Measurements from ENCODE around the gene BCAS3. TPM values are rescaled to one million over a fixed set of nuclear protein-coding genes. Genes with fewer than 3 reads are reported as not detected.

Gene BCAS3
- polyA plus RNA-seq, 3 donors: 10.3 to 19.1 (median 14.7) TPM

- under 1% methylated on average over 69 of the region's 69 CpGs for WGBS (ENCODE audit: insufficient coverage)
- Mint-ChIP-seq H3K36me3 (peaks cover 4 to 10% of the 10 kb centered on the region in 2 donors), H3K9me3 (peaks cover 0 to 34% (median 18%) of the 10 kb centered on the region in 7 donors), H3K27me3 (ENCODE audit: low read depth in 3 of 3) (peaks cover 52 to 94% (median 68%) of the 10 kb centered on the region in 3 donors), H3K4me3 (peak overlapping the region; percentile 77 to 89), H3K4me1 (peaks cover 23% of the 10 kb centered on the region), H3K27ac (no peak overlapping the region)
- peak overlapping the region; percentile 99 for H3K4me2 ChIP-seq (replicated peaks; ENCODE audit: extremely low read depth, low read length, poor library complexity, severe bottlenecking)
- H3K27me3 ChIP-seq (ENCODE audit: control insufficient read depth in 2 of 2, insufficient read depth in 2 of 2, low read length in 2 of 2): peaks cover 55 to 91% of the 10 kb centered on the region in 2 donors
- no peak overlapping the region for H3K27ac ChIP-seq (ENCODE audit: low read depth in 1 of 2, low read length in 2 of 2)
- H3K9me3 ChIP-seq (replicated peaks in 1 of 2; ENCODE audit: control insufficient read depth in 1 of 2, insufficient read depth in 1 of 2, low read length in 2 of 2): peaks cover 12 to 16% of the 10 kb centered on the region in 2 donors
- intact Hi-C loops (cut with micrococcal nuclease): loop anchor here (5.0 to 10.0 kb wide), 2 partner anchors 142 to 425 kb away; no protein-coding TSS in a partner anchor
- peaks cover 5% of the 10 kb centered on the region for H4K20me1 ChIP-seq (ENCODE audit: insufficient read depth, low read length)
- H2AFZ ChIP-seq (ENCODE audit: insufficient read depth, low read depth, low read length, poor library complexity, severe bottlenecking): peak overlapping the region; percentile 97
- H3K4me1 ChIP-seq (ENCODE audit: control insufficient read depth in 1 of 2, insufficient read depth in 2 of 2, low read length in 2 of 2): peaks cover 44 to 53% of the 10 kb centered on the region in 2 donors
- peak; percentile 99 for TF ChIP-seq CTCF (IDR thresholded peaks at IDR 0.05)
- H3K36me3 ChIP-seq (replicated peaks in 1 of 2; ENCODE audit: control insufficient read depth in 1 of 2, insufficient read depth in 2 of 2, low read length in 2 of 2): no peaks in the 10 kb centered on the region
- no peaks in the 10 kb centered on the region for H3K79me2 ChIP-seq (ENCODE audit: insufficient read depth, low read length)
- peak overlapping the region; percentile 47 to 82 (median 58) for H3K4me3 ChIP-seq (replicated peaks in 1 of 3; ENCODE audit: low read depth in 2 of 3, low read length in 3 of 3)
- peak overlapping the region; percentile 59 for H3K9ac ChIP-seq (ENCODE audit: insufficient read depth, low read length, poor library complexity, severe bottlenecking)
- peak; percentile 63 to 69 (median 65) for DNase-seq
Observed at GRCh38 chr17:61412143-61412859, 734.6 kb downstream of the BCAS3 start.

- peak overlapping the region; percentile 59 for H3K9ac ChIP-seq (ENCODE audit: insufficient read depth, low read length, poor library complexity, severe bottlenecking)
- H4K20me1 ChIP-seq (ENCODE audit: insufficient read depth, low read length): peaks cover 5% of the 10 kb centered on the region
- H3K27me3 Mint-ChIP-seq (ENCODE audit: low read depth in 3 of 3): peaks cover 45 to 93% (median 63%) of the 10 kb centered on the region in 3 donors
- H3K4me3 ChIP-seq (replicated peaks in 1 of 3; ENCODE audit: low read depth in 2 of 3, low read length in 3 of 3): peak overlapping the region; percentile 47 to 82 (median 58)
- H3K36me3 ChIP-seq (replicated peaks in 1 of 2; ENCODE audit: control insufficient read depth in 1 of 2, insufficient read depth in 2 of 2, low read length in 2 of 2): no peaks in the 10 kb centered on the region
- peaks cover 4 to 10% of the 10 kb centered on the region in 2 donors for H3K36me3 Mint-ChIP-seq
- peaks cover 23% of the 10 kb centered on the region for H3K4me1 Mint-ChIP-seq
- H3K27me3 ChIP-seq (ENCODE audit: control insufficient read depth in 2 of 2, insufficient read depth in 2 of 2, low read length in 2 of 2): peaks cover 47 to 85% of the 10 kb centered on the region in 2 donors
- DNase-seq: no peak
- 13% methylated on average over 20 of the region's 38 CpGs for WGBS (ENCODE audit: insufficient coverage)
- H3K9me3 ChIP-seq (replicated peaks in 1 of 2; ENCODE audit: control insufficient read depth in 1 of 2, insufficient read depth in 1 of 2, low read length in 2 of 2): peaks cover 8 to 16% of the 10 kb centered on the region in 2 donors
- H3K9me3 Mint-ChIP-seq: peaks cover 0 to 31% (median 18%) of the 10 kb centered on the region in 7 donors
- no peak overlapping the region for H3K27ac ChIP-seq (ENCODE audit: low read depth in 1 of 2, low read length in 2 of 2)
- no peak for TF ChIP-seq CTCF (IDR thresholded peaks at IDR 0.05)
- peak overlapping the region; percentile 77 to 82 for H3K4me3 Mint-ChIP-seq
- H3K4me2 ChIP-seq (replicated peaks; ENCODE audit: extremely low read depth, low read length, poor library complexity, severe bottlenecking): peak overlapping the region; percentile 99
- no peak overlapping the region for H3K27ac Mint-ChIP-seq
- peaks cover 44 to 53% of the 10 kb centered on the region in 2 donors for H3K4me1 ChIP-seq (ENCODE audit: control insufficient read depth in 1 of 2, insufficient read depth in 2 of 2, low read length in 2 of 2)
- intact Hi-C loops (cut with micrococcal nuclease): loop anchor here (5.0 to 10.0 kb wide), 2 partner anchors 142 to 424 kb away; no protein-coding TSS in a partner anchor
- H3K79me2 ChIP-seq (ENCODE audit: insufficient read depth, low read length): no peaks in the 10 kb centered on the region
- H2AFZ ChIP-seq (ENCODE audit: insufficient read depth, low read depth, low read length, poor library complexity, severe bottlenecking): peak overlapping the region; percentile 97
Observed at GRCh38 chr17:61412860-61413660, 735.4 kb downstream of the BCAS3 start.

Measured in CD14-positive monocyte (primary cell).